ENCODE data around the gene USP28. TPM values are rescaled to one million over a fixed set of nuclear protein-coding genes. Genes with fewer than 3 reads are reported as not detected.

USP28 gene
- total RNA-seq, 2 donors from 2014 or later = 28.9 to 31.5 TPM

GRCh38 chr11:113850188-113850587 is 25.2 kb downstream of the USP28 start:
- WGBS = 96% methylated on average over 5 of the region's 5 CpGs
- no peaks in the 10 kb centered on the region for H3K9me3 ChIP-seq
- no peaks in the 10 kb centered on the region for H3K4me1 ChIP-seq (replicated peaks)
- no peak for DNase-seq (ENCODE audit: low spot score)
- no peaks in the 10 kb centered on the region for H3K27me3 ChIP-seq (replicated peaks; ENCODE audit: insufficient read depth)
- intact Hi-C loops (cut with DNase I) = no loop called here
- H3K27ac ChIP-seq = no peak overlapping the region
- no peak overlapping the region for H3K4me3 ChIP-seq
- no peaks in the 10 kb centered on the region for H3K36me3 ChIP-seq
- no peak for TF ChIP-seq CTCF (IDR thresholded peaks at IDR 0.05)
- no peak for TF ChIP-seq POLR2A (IDR thresholded peaks at IDR 0.05)
- TF ChIP-seq POLR2AphosphoS5 (IDR thresholded peaks at IDR 0.05) = no peak

GRCh38 chr11:113849713-113850112 is 25.7 kb downstream of the USP28 start:
- H3K27me3 ChIP-seq (replicated peaks; ENCODE audit: insufficient read depth) = no peaks in the 10 kb centered on the region
- H3K4me1 ChIP-seq (replicated peaks) = no peaks in the 10 kb centered on the region
- H3K4me3 ChIP-seq = no peak overlapping the region
- TF ChIP-seq CTCF (IDR thresholded peaks at IDR 0.05) = no peak
- TF ChIP-seq POLR2AphosphoS5 (IDR thresholded peaks at IDR 0.05) = no peak
- TF ChIP-seq POLR2A (IDR thresholded peaks at IDR 0.05) = no peak
- intact Hi-C loops (cut with DNase I) = no loop called here
- no peaks in the 10 kb centered on the region for H3K36me3 ChIP-seq
- DNase-seq (ENCODE audit: low spot score) = no peak
- H3K9me3 ChIP-seq = no peaks in the 10 kb centered on the region
- 33% methylated on average over 4 of the region's 4 CpGs for WGBS
- H3K27ac ChIP-seq = no peak overlapping the region

- H3K36me3 ChIP-seq = no peaks in the 10 kb centered on the region
- TF ChIP-seq CTCF (IDR thresholded peaks at IDR 0.05) = no peak
- no peak for TF ChIP-seq POLR2AphosphoS5 (IDR thresholded peaks at IDR 0.05)
- TF ChIP-seq POLR2A (IDR thresholded peaks at IDR 0.05) = no peak
- intact Hi-C loops (cut with DNase I) = no loop called here
- no peaks in the 10 kb centered on the region for H3K9me3 ChIP-seq
- DNase-seq (ENCODE audit: low spot score) = no peak
- H3K4me3 ChIP-seq = no peak overlapping the region
- H3K4me1 ChIP-seq (replicated peaks) = no peaks in the 10 kb centered on the region
- H3K27me3 ChIP-seq (replicated peaks; ENCODE audit: insufficient read depth) = no peaks in the 10 kb centered on the region
- H3K27ac ChIP-seq = no peak overlapping the region
These were observed 27.8 kb downstream of the USP28 start for GRCh38 chr11:113847580-113847979.

- Histone ChIP-seq H3K36me3 (no peaks in the 10 kb centered on the region), H3K27ac (no peak overlapping the region), H3K9me3 (no peaks in the 10 kb centered on the region), H3K4me1 (replicated peaks) (no peaks in the 10 kb centered on the region), H3K27me3 (replicated peaks; ENCODE audit: insufficient read depth) (no peaks in the 10 kb centered on the region), H3K4me3 (no peak overlapping the region)
- no peak for DNase-seq (ENCODE audit: low spot score)
- intact Hi-C loops (cut with DNase I) = no loop called here
- whole genome bisulfite sequencing = 44% methylated on average over 6 of the region's 6 CpGs
- TF ChIP-seq POLR2A (IDR thresholded peaks at IDR 0.05) (no peak), CTCF (IDR thresholded peaks at IDR 0.05) (no peak), POLR2AphosphoS5 (IDR thresholded peaks at IDR 0.05) (no peak)
These were observed 28.3 kb downstream of the USP28 start for GRCh38 chr11:113847111-113847510.

GRCh38 chr11:113841691-113842090 is 33.7 kb downstream of the USP28 start:
- 42% methylated on average over 1 of the region's 1 CpG for WGBS
- Histone ChIP-seq H3K9me3 (no peaks in the 10 kb centered on the region), H3K4me3 (no peak overlapping the region), H3K4me1 (replicated peaks) (no peaks in the 10 kb centered on the region), H3K27ac (no peak overlapping the region), H3K27me3 (replicated peaks; ENCODE audit: insufficient read depth) (no peaks in the 10 kb centered on the region), H3K36me3 (no peaks in the 10 kb centered on the region)
- no peak for DNase-seq (ENCODE audit: low spot score)
- intact Hi-C loops (cut with DNase I) = no loop called here
- no peak for TF ChIP-seq POLR2A (IDR thresholded peaks at IDR 0.05)
- no peak for TF ChIP-seq CTCF (IDR thresholded peaks at IDR 0.05)
- TF ChIP-seq POLR2AphosphoS5 (IDR thresholded peaks at IDR 0.05) = no peak
